ENCODE results near the gene ZCCHC9. TPM values are rescaled to one million over a fixed set of nuclear protein-coding genes. Genes with fewer than 3 reads are reported as not detected.
"Not testable (repeated sequence)": the region's sequence is repeated elsewhere in the genome, so short reads cannot be mapped to it uniquely, and the experiment has no call there.

ZCCHC9 gene
- total and polyA plus RNA-seq, 3 experiments from 2014 or later: 14.7 to 41.9 (median 41.0) TPM

- DNase-seq: no peak
- Histone ChIP-seq H3K9me3 (ENCODE audit: low read length) (no peaks in the 10 kb centered on the region), H3K27ac (ENCODE audit: low read depth, low read length) (no peak overlapping the region), H3K4me3 (ENCODE audit: low read length) (no peak overlapping the region), H3K27me3 (ENCODE audit: insufficient read depth, low read length, poor library complexity, severe bottlenecking) (no peaks in the 10 kb centered on the region), H3K36me3 (ENCODE audit: insufficient read depth, low read length) (no peaks in the 10 kb centered on the region), H3K4me1 (ENCODE audit: insufficient read depth, low read length) (peaks cover 9% of the 10 kb centered on the region)
- Mint-ChIP-seq H3K27me3 (no peaks in the 10 kb centered on the region), H3K9me3 (peaks cover 0 to 7% (median 5%) of the 10 kb centered on the region in 5 donors), H3K36me3 (peaks cover 10 to 32% (median 18%) of the 10 kb centered on the region in 3 donors), H3K4me1 (peaks cover 37 to 68% (median 62%) of the 10 kb centered on the region in 3 donors), H3K4me3 (no peak overlapping the region), H3K27ac (peak overlapping the region in 3 of 8 donors; percentile 31 to 93 (median 48))
- CTCF ChIA-PET: no interaction called here
- POLR2A ChIA-PET: no interaction called here
Observed at GRCh38 chr5:81292130-81292529, 9.3 kb upstream of the ZCCHC9 start.

GRCh38 chr5:81294021-81294420, 7.4 kb upstream of the ZCCHC9 start:
- H3K4me1 ChIP-seq (ENCODE audit: insufficient read depth, low read length); H3K36me3 ChIP-seq (ENCODE audit: insufficient read depth, low read length); H3K27ac Mint-ChIP-seq; H3K27ac ChIP-seq (ENCODE audit: low read depth, low read length); H3K9me3 ChIP-seq (ENCODE audit: low read length); H3K27me3 ChIP-seq (ENCODE audit: insufficient read depth, low read length, poor library complexity, severe bottlenecking); DNase-seq; H3K4me3 Mint-ChIP-seq; H3K27me3 Mint-ChIP-seq; POLR2A ChIA-PET; H3K4me3 ChIP-seq (ENCODE audit: low read length); H3K9me3 Mint-ChIP-seq: not testable (repeated sequence)
- CTCF ChIA-PET: interaction anchor here (1.3 kb wide), 1 partner anchor 9 kb away, joined by 3 read pairs; no protein-coding TSS in a partner anchor
- Mint-ChIP-seq H3K4me1 (peaks cover 37 to 62% (median 56%) of the 10 kb centered on the region in 3 donors), H3K36me3 (peaks cover 10 to 32% (median 19%) of the 10 kb centered on the region in 3 donors)

- ChIA-PET CTCF (no interaction called here), POLR2A (no interaction called here)
- Histone ChIP-seq H3K9me3 (ENCODE audit: low read length) (no peaks in the 10 kb centered on the region), H3K27ac (ENCODE audit: low read depth, low read length) (no peak overlapping the region), H3K27me3 (ENCODE audit: insufficient read depth, low read length, poor library complexity, severe bottlenecking) (no peaks in the 10 kb centered on the region), H3K4me3 (ENCODE audit: low read length) (no peak overlapping the region), H3K36me3 (ENCODE audit: insufficient read depth, low read length) (no peaks in the 10 kb centered on the region), H3K4me1 (ENCODE audit: insufficient read depth, low read length) (peaks cover 27% of the 10 kb centered on the region)
- peak overlapping the region in 1 of 8 donors; percentile 47 for H3K27ac Mint-ChIP-seq
- H3K27me3 Mint-ChIP-seq: no peaks in the 10 kb centered on the region
- DNase-seq: no peak
- peaks cover 3 to 13% (median 12%) of the 10 kb centered on the region in 3 donors for H3K36me3 Mint-ChIP-seq
- H3K9me3 Mint-ChIP-seq: peaks cover 0 to 4% (median 3%) of the 10 kb centered on the region in 5 donors
- no peak overlapping the region for H3K4me3 Mint-ChIP-seq
- H3K4me1 Mint-ChIP-seq: peaks cover 34 to 55% (median 48%) of the 10 kb centered on the region in 3 donors
Observed at GRCh38 chr5:81297531-81297930, 3.9 kb upstream of the ZCCHC9 start.

- no peaks in the 10 kb centered on the region for H3K27me3 Mint-ChIP-seq
- Histone ChIP-seq H3K9me3 (ENCODE audit: low read length) (no peaks in the 10 kb centered on the region), H3K4me3 (ENCODE audit: low read length) (peak overlapping the region; percentile 68), H3K36me3 (ENCODE audit: insufficient read depth, low read length) (no peaks in the 10 kb centered on the region), H3K4me1 (ENCODE audit: insufficient read depth, low read length) (peaks cover 28% of the 10 kb centered on the region), H3K27me3 (ENCODE audit: insufficient read depth, low read length, poor library complexity, severe bottlenecking) (no peaks in the 10 kb centered on the region), H3K27ac (ENCODE audit: low read depth, low read length) (peak overlapping the region; percentile 90)
- DNase-seq: no peak
- peak overlapping the region; percentile 78 to 100 (median 98) for H3K27ac Mint-ChIP-seq
- peak overlapping the region; percentile 88 to 96 (median 94) for H3K4me3 Mint-ChIP-seq
- peaks cover 42 to 63% (median 52%) of the 10 kb centered on the region in 3 donors for H3K4me1 Mint-ChIP-seq
- ChIA-PET POLR2A (interaction anchor here (1.1 to 1.6 kb wide), 2 partner anchors 560 to 671 kb away, joined by 3 to 5 read pairs; partner anchors contain the start of gene ATG10), CTCF (interaction anchor here (1.0 kb wide), 1 partner anchor 978 kb away, joined by 3 read pairs; the partner anchor contains the start of gene RPS23)
- no peaks in the 10 kb centered on the region for H3K9me3 Mint-ChIP-seq
- H3K36me3 Mint-ChIP-seq: peaks cover 0 to 19% (median 0%) of the 10 kb centered on the region in 3 donors
Observed at GRCh38 chr5:81300921-81301270, 491 bp upstream of the ZCCHC9 start.

- ChIA-PET CTCF (interaction anchor here (1.4 to 1.5 kb wide), 2 partner anchors 8 to 976 kb away, joined by 3 read pairs; no protein-coding TSS in a partner anchor), POLR2A (interaction anchor here (1.6 kb wide), 1 partner anchor 669 kb away, joined by 5 read pairs; the partner anchor contains the start of gene ATG10)
- Histone ChIP-seq H3K27ac (ENCODE audit: low read depth, low read length) (no peak overlapping the region), H3K27me3 (ENCODE audit: insufficient read depth, low read length, poor library complexity, severe bottlenecking) (no peaks in the 10 kb centered on the region), H3K4me3 (ENCODE audit: low read length) (peak overlapping the region; percentile 68), H3K36me3 (ENCODE audit: insufficient read depth, low read length) (no peaks in the 10 kb centered on the region), H3K4me1 (ENCODE audit: insufficient read depth, low read length) (peaks cover 28% of the 10 kb centered on the region), H3K9me3 (ENCODE audit: low read length) (no peaks in the 10 kb centered on the region)
- Mint-ChIP-seq H3K4me3 (peak overlapping the region; percentile 88 to 96 (median 94)), H3K4me1 (peaks cover 42 to 63% (median 52%) of the 10 kb centered on the region in 3 donors), H3K27me3 (no peaks in the 10 kb centered on the region), H3K9me3 (no peaks in the 10 kb centered on the region), H3K27ac (peak overlapping the region in 7 of 8 donors; percentile 11 to 98 (median 97)), H3K36me3 (peaks cover 0 to 19% (median 0%) of the 10 kb centered on the region in 3 donors)
- no peak for DNase-seq
Observed at GRCh38 chr5:81302596-81302995, 1.2 kb downstream of the ZCCHC9 start.

- no peak for DNase-seq
- peaks cover 0 to 20% (median 0%) of the 10 kb centered on the region in 3 donors for H3K36me3 Mint-ChIP-seq
- H3K4me3 Mint-ChIP-seq: peak overlapping the region; percentile 2 to 85 (median 33)
- H3K27ac Mint-ChIP-seq: peak overlapping the region in 4 of 8 donors; percentile 10 to 83 (median 50)
- no peaks in the 10 kb centered on the region for H3K27me3 ChIP-seq (ENCODE audit: insufficient read depth, low read length, poor library complexity, severe bottlenecking)
- H3K27ac ChIP-seq (ENCODE audit: low read depth, low read length): no peak overlapping the region
- H3K36me3 ChIP-seq (ENCODE audit: insufficient read depth, low read length): no peaks in the 10 kb centered on the region
- no peaks in the 10 kb centered on the region for H3K9me3 ChIP-seq (ENCODE audit: low read length)
- no peaks in the 10 kb centered on the region for H3K27me3 Mint-ChIP-seq
- H3K4me3 ChIP-seq (ENCODE audit: low read length): no peak overlapping the region
- CTCF ChIA-PET: interaction anchor here (1.4 to 1.5 kb wide), 2 partner anchors 9 to 975 kb away, joined by 3 read pairs; no protein-coding TSS in a partner anchor
- peaks cover 39 to 55% (median 52%) of the 10 kb centered on the region in 3 donors for H3K4me1 Mint-ChIP-seq
- H3K9me3 Mint-ChIP-seq: no peaks in the 10 kb centered on the region
- POLR2A ChIA-PET: no interaction called here
- H3K4me1 ChIP-seq (ENCODE audit: insufficient read depth, low read length): peaks cover 28% of the 10 kb centered on the region
Observed at GRCh38 chr5:81303563-81303962, 2.2 kb downstream of the ZCCHC9 start.

- H3K36me3 Mint-ChIP-seq: peaks cover 4 to 35% (median 8%) of the 10 kb centered on the region in 3 donors
- no peaks in the 10 kb centered on the region for H3K9me3 ChIP-seq (ENCODE audit: low read length)
- peaks cover 10% of the 10 kb centered on the region for H3K4me1 ChIP-seq (ENCODE audit: insufficient read depth, low read length)
- POLR2A ChIA-PET: no interaction called here
- peak overlapping the region in 1 of 7 donors; percentile 63 for H3K4me3 Mint-ChIP-seq
- H3K36me3 ChIP-seq (ENCODE audit: insufficient read depth, low read length): no peaks in the 10 kb centered on the region
- H3K27me3 Mint-ChIP-seq: no peaks in the 10 kb centered on the region
- DNase-seq: no peak
- H3K4me1 Mint-ChIP-seq: peaks cover 22 to 32% (median 32%) of the 10 kb centered on the region in 3 donors
- no peaks in the 10 kb centered on the region for H3K9me3 Mint-ChIP-seq
- no peaks in the 10 kb centered on the region for H3K27me3 ChIP-seq (ENCODE audit: insufficient read depth, low read length, poor library complexity, severe bottlenecking)
- H3K4me3 ChIP-seq (ENCODE audit: low read length): no peak overlapping the region
- peak overlapping the region in 1 of 8 donors; percentile 69 for H3K27ac Mint-ChIP-seq
- CTCF ChIA-PET: no interaction called here
- H3K27ac ChIP-seq (ENCODE audit: low read depth, low read length): no peak overlapping the region
Observed at GRCh38 chr5:81305785-81306184, 4.4 kb downstream of the ZCCHC9 start.

- H3K9me3 Mint-ChIP-seq: no peaks in the 10 kb centered on the region
- peaks cover 9 to 16% (median 14%) of the 10 kb centered on the region in 3 donors for H3K4me1 Mint-ChIP-seq
- H3K27me3 Mint-ChIP-seq: no peaks in the 10 kb centered on the region
- no peak overlapping the region for H3K27ac Mint-ChIP-seq
- H3K36me3 Mint-ChIP-seq: peaks cover 4 to 56% (median 28%) of the 10 kb centered on the region in 3 donors
- Histone ChIP-seq H3K9me3 (ENCODE audit: low read length) (no peaks in the 10 kb centered on the region), H3K36me3 (ENCODE audit: insufficient read depth, low read length) (peaks cover 5% of the 10 kb centered on the region), H3K4me1 (ENCODE audit: insufficient read depth, low read length) (no peaks in the 10 kb centered on the region), H3K4me3 (ENCODE audit: low read length) (no peak overlapping the region), H3K27me3 (ENCODE audit: insufficient read depth, low read length, poor library complexity, severe bottlenecking) (no peaks in the 10 kb centered on the region), H3K27ac (ENCODE audit: low read depth, low read length) (no peak overlapping the region)
- DNase-seq: no peak
- ChIA-PET POLR2A (no interaction called here), CTCF (no interaction called here)
- H3K4me3 Mint-ChIP-seq: no peak overlapping the region
Observed at GRCh38 chr5:81308836-81309235, 7.4 kb downstream of the ZCCHC9 start.

Data from CD8-positive, alpha-beta memory T cell (primary cell).